Measurements from ENCODE around the gene SLC20A1. TPM values are rescaled to one million over a fixed set of nuclear protein-coding genes. Genes with fewer than 3 reads are reported as not detected.

The SLC20A1 gene
- total RNA-seq, 2 experiments from 2014 or later: 69.3 to 69.6 TPM

- CTCF ChIA-PET: interaction anchor here (0.8 to 2.4 kb wide), 5 partner anchors 18 to 109 kb away, joined by 3 to 18 read pairs (median 4); no protein-coding TSS in a partner anchor
- POLR2A ChIA-PET: no interaction called here
Observed at GRCh38 chr2:112708968-112709367, 63.2 kb downstream of the SLC20A1 start.

GRCh38 chr2:112709703-112710102 lies 64.0 kb downstream of the SLC20A1 start:
- intact Hi-C loops (cut with DNase I, micrococcal nuclease): loop anchor here in 1 of 2 experiments (5.0 kb wide), 1 partner anchor 77 kb away; no protein-coding TSS in a partner anchor
- POLR2A ChIA-PET: no interaction called here
- CTCF ChIA-PET: interaction anchor here (0.7 to 2.4 kb wide), 6 partner anchors 17 to 212 kb away, joined by 3 to 18 read pairs (median 4); no protein-coding TSS in a partner anchor
- no peaks in the 10 kb centered on the region for H3K9me3 Mint-ChIP-seq (ENCODE audit: low read depth)
- peaks cover 38% of the 10 kb centered on the region for H3K4me1 Mint-ChIP-seq
- H3K36me3 Mint-ChIP-seq (ENCODE audit: low read depth): no peaks in the 10 kb centered on the region
- peak overlapping the region; percentile 15 for H3K27ac Mint-ChIP-seq
- H3K4me3 Mint-ChIP-seq: no peak overlapping the region
- H3K27me3 Mint-ChIP-seq: peaks cover 10% of the 10 kb centered on the region
- DNase-seq (no peak), ATAC-seq (no peak)

More at GRCh38 chr2:112708968-112709367, 63.2 kb downstream of the SLC20A1 start:
- H3K36me3 Mint-ChIP-seq (ENCODE audit: low read depth): no peaks in the 10 kb centered on the region
- H3K27me3 Mint-ChIP-seq: peaks cover 10% of the 10 kb centered on the region
- intact Hi-C loops (cut with DNase I, micrococcal nuclease): loop anchor here in 1 of 2 experiments (5.0 kb wide), 1 partner anchor 77 kb away; no protein-coding TSS in a partner anchor
- H3K27ac Mint-ChIP-seq: no peak overlapping the region
- ATAC-seq (no peak), DNase-seq (no peak)
- H3K9me3 Mint-ChIP-seq (ENCODE audit: low read depth): no peaks in the 10 kb centered on the region
- H3K4me1 Mint-ChIP-seq: peaks cover 38% of the 10 kb centered on the region
- H3K4me3 Mint-ChIP-seq: no peak overlapping the region

- Mint-ChIP-seq H3K4me1 (peaks cover 32% of the 10 kb centered on the region), H3K4me3 (no peak overlapping the region), H3K27me3 (peaks cover 10% of the 10 kb centered on the region), H3K27ac (no peak overlapping the region), H3K9me3 (ENCODE audit: low read depth) (no peaks in the 10 kb centered on the region), H3K36me3 (ENCODE audit: low read depth) (no peaks in the 10 kb centered on the region)
- ATAC-seq (no peak), DNase-seq (no peak)
- POLR2A ChIA-PET: no interaction called here
- intact Hi-C loops (cut with DNase I, micrococcal nuclease): no loop called here
- CTCF ChIA-PET: interaction anchor here (1.1 kb wide), 1 partner anchor 27 kb away, joined by 3 read pairs; no protein-coding TSS in a partner anchor
Observed at GRCh38 chr2:112710956-112711750, 65.4 kb downstream of the SLC20A1 start.

GRCh38 chr2:112712465-112712864 lies 66.7 kb downstream of the SLC20A1 start:
- DNase-seq (no peak), ATAC-seq (no peak)
- Mint-ChIP-seq H3K4me1 (peaks cover 18% of the 10 kb centered on the region), H3K27ac (no peak overlapping the region), H3K4me3 (no peak overlapping the region), H3K9me3 (ENCODE audit: low read depth) (no peaks in the 10 kb centered on the region), H3K27me3 (peaks cover 7% of the 10 kb centered on the region), H3K36me3 (ENCODE audit: low read depth) (no peaks in the 10 kb centered on the region)
- intact Hi-C loops (cut with DNase I, micrococcal nuclease): no loop called here
- ChIA-PET CTCF (interaction anchor here (2.2 kb wide), 1 partner anchor 14 kb away, joined by 7 read pairs; no protein-coding TSS in a partner anchor), POLR2A (interaction anchor here (1.1 kb wide), 1 partner anchor 20 kb away, joined by 4 read pairs; no protein-coding TSS in a partner anchor)

- no peak overlapping the region for H3K4me3 Mint-ChIP-seq
- H3K27ac Mint-ChIP-seq: peak overlapping the region; percentile 59
- no peaks in the 10 kb centered on the region for H3K36me3 Mint-ChIP-seq (ENCODE audit: low read depth)
- H3K4me1 Mint-ChIP-seq: peaks cover 14% of the 10 kb centered on the region
- H3K9me3 Mint-ChIP-seq (ENCODE audit: low read depth): no peaks in the 10 kb centered on the region
- intact Hi-C loops (cut with DNase I, micrococcal nuclease): no loop called here
- CTCF ChIA-PET: interaction anchor here (0.5 to 2.2 kb wide), 7 partner anchors 12 to 287 kb away, joined by 3 to 7 read pairs (median 3); no protein-coding TSS in a partner anchor
- H3K27me3 Mint-ChIP-seq: peaks cover 6% of the 10 kb centered on the region
- ATAC-seq (peak; percentile 91), DNase-seq (peak; percentile 83)
- POLR2A ChIA-PET: interaction anchor here (1.1 kb wide), 1 partner anchor 21 kb away, joined by 4 read pairs; no protein-coding TSS in a partner anchor
Observed at GRCh38 chr2:112712903-112713584, 67.3 kb downstream of the SLC20A1 start.

Other genes starting within 250 kb of the SLC20A1 start
- 1 to 10 TPM; 7.8 to 9.2 TPM for gene RGPD8, start 212.3 kb upstream of the SLC20A1 start, total RNA-seq
- 10 to 100 TPM; 28.7 to 30.2 TPM for gene TTL, start 163.8 kb upstream of the SLC20A1 start, total RNA-seq
- gene POLR1B, start 103.5 kb upstream of the SLC20A1 start, total RNA-seq: 10 to 100 TPM; 47.0 to 63.3 TPM
- 10 to 100 TPM; 34.4 to 37.0 TPM for gene CHCHD5, start 61.3 kb upstream of the SLC20A1 start, total RNA-seq
- not detected for gene NT5DC4, start 75.1 kb downstream of the SLC20A1 start, total RNA-seq
- 10 to 100 TPM; 38.4 to 46.7 TPM for gene CKAP2L, start 118.7 kb downstream of the SLC20A1 start, total RNA-seq
- gene IL1A, start 138.6 kb downstream of the SLC20A1 start, total RNA-seq: 1 to 10 TPM; 6.6 to 6.9 TPM
- gene IL1B, start 190.8 kb downstream of the SLC20A1 start, total RNA-seq: under 1 TPM; 0.18 to 0.37 TPM

Data from activated CD4-positive, alpha-beta T cell treated with anti-CD3 and anti-CD28 coated beads for 36 hours (primary cell).